Endothelial cell of umbilical vein (primary cell): ENCODE data around the gene BUD31. TPM values are rescaled to one million over a fixed set of nuclear protein-coding genes. Genes with fewer than 3 reads are reported as not detected.

Source experiments
- BruUV-seq: library from RNA; stranded (reverse); fragments of 400-500 nt; replicated peaks from 2 replicates; lab custom pipeline; 2021; lab: Mats Ljungman, UMichigan
- CTCF ChIA-PET: fragments of 300-600, 350-600 bp; sonication (Branson Sonifier 250); formaldehyde crosslinking; loops from one replicate; lab custom pipeline; 2021; ENCODE audit warnings: antibody characterized with exemption, inconsistent platforms; lab: Charles Lee
- POLR2A ChIA-PET: fragments of 300-600, 350-600 bp; sonication (Branson Sonifier 250); formaldehyde crosslinking; loops from one replicate; lab custom pipeline; 2021; ENCODE audit warnings: antibody characterized with exemption, inconsistent platforms; lab: Charles Lee
- DNase-seq: peaks from one replicate; pipeline ENCODE4 v3.0.0-alpha.2; 2011; ENCODE audit warnings: low read depth, low spot score
- FAIRE-seq: peaks from 2 replicates; lab custom pipeline; 2011; peaks lifted over from hg19 to GRCh38; lab: Jason Lieb, UNC
- H2AFZ ChIP-seq: 2 replicates; pipeline ENCODE4 v1.6.0; 2012; ENCODE audit warnings: low read depth, low read length, control low read depth, inconsistent platforms
- H3K27ac ChIP-seq: 2 replicates; pipeline ENCODE4 v1.5.1; 2011; ENCODE audit warnings: low read depth, mild to moderate bottlenecking, control low read depth, low read length, moderate library complexity; ENCODE audit not compliant: insufficient read depth
- H3K27me3 ChIP-seq, 2 experiments: 2 replicates each; pipeline versions ENCODE4 v1.6.0 to v1.6.1; 2011; ENCODE audit warnings: low read length in 2 of 2, mixed read lengths in 1 of 2; ENCODE audit not compliant: control insufficient read depth in 2 of 2, insufficient read depth in 2 of 2
- H3K36me3 ChIP-seq, 2 experiments: 2 replicates in 1 of 2; 3 replicates in 1 of 2; pipeline ENCODE4 v1.5.1; 2011; ENCODE audit warnings: low read length in 2 of 2, mild to moderate bottlenecking in 1 of 2, moderate library complexity in 1 of 2; ENCODE audit not compliant: control insufficient read depth in 2 of 2, insufficient read depth in 2 of 2; ENCODE audit errors: extremely low read depth in 1 of 2
- H3K4me1 ChIP-seq: 3 replicates; pipeline ENCODE4 v1.5.1; 2011; ENCODE audit warnings: mild to moderate bottlenecking, low read length; ENCODE audit not compliant: control insufficient read depth, insufficient read depth; ENCODE audit errors: extremely low read depth
- H3K4me2 ChIP-seq: 2 replicates; pipeline ENCODE4 v1.6.1; 2011; ENCODE audit warnings: low read length, control low read depth, mixed read lengths; ENCODE audit not compliant: insufficient read depth
- H3K4me3 ChIP-seq, 3 experiments: fragments of 200-600 bp in 1 of 3; sonication (generic), shearing (Covaris generic) in 1 of 3; replicated peaks in 1 of 3; 2 replicates each; pipeline ENCODE4 v1.5.1; 2011 to 2016; ENCODE audit warnings: control low read depth in 3 of 3, low read length in 3 of 3, mild to moderate bottlenecking in 2 of 3, inconsistent platforms in 1 of 3, low read depth in 1 of 3, moderate library complexity in 1 of 3; ENCODE audit not compliant: insufficient read depth in 1 of 3
- H3K79me2 ChIP-seq: 2 replicates; pipeline ENCODE4 v1.6.0; 2012; ENCODE audit warnings: low read length, inconsistent platforms; ENCODE audit not compliant: control insufficient read depth, insufficient read depth
- H3K9ac ChIP-seq: replicated peaks from 2 replicates; pipeline ENCODE3; 2011; ENCODE audit warnings: low read length, control low read depth; ENCODE audit not compliant: insufficient read depth; ENCODE audit errors: extremely low read depth
- H3K9me1 ChIP-seq: replicated peaks from 3 replicates; pipeline ENCODE4 v1.6.0; 2011; ENCODE audit warnings: mild to moderate bottlenecking, low read length; ENCODE audit not compliant: control insufficient read depth, insufficient read depth; ENCODE audit errors: extremely low read depth
- H3K9me3 ChIP-seq: replicated peaks from 2 replicates; pipeline ENCODE4 v1.5.1; 2012; ENCODE audit warnings: low read length, inconsistent platforms; ENCODE audit not compliant: control insufficient read depth, insufficient read depth
- H4K20me1 ChIP-seq: replicated peaks from 2 replicates; pipeline ENCODE3; 2011; ENCODE audit warnings: mild to moderate bottlenecking, low read length; ENCODE audit not compliant: control insufficient read depth, insufficient read depth; ENCODE audit errors: extremely low read depth
- EZH2 ChIP-seq: IDR thresholded peaks from 2 replicates; pipeline ENCODE4 v1.6.1; 2012; ENCODE audit warnings: borderline replicate concordance, low read depth, mild to moderate bottlenecking, moderate library complexity, low read length, inconsistent platforms; ENCODE audit not compliant: severe bottlenecking
- JUN ChIP-seq: IDR thresholded peaks from 2 replicates; pipeline ENCODE4 v1.6.1; 2011; ENCODE audit warnings: borderline replicate concordance, low read depth; ENCODE audit not compliant: insufficient read length, insufficient read depth
- MYC ChIP-seq: IDR thresholded peaks from one replicate; pipeline ENCODE4 v1.6.1; 2011; ENCODE audit warnings: mild to moderate bottlenecking, low read depth, low read length
- POLR2A ChIP-seq: IDR thresholded peaks from 2 replicates; pipeline ENCODE4 v1.6.1; 2012; ENCODE audit warnings: low read depth, mild to moderate bottlenecking, control low read depth, low read length
- POLR2AphosphoS5 ChIP-seq: IDR thresholded peaks from 2 replicates; pipeline ENCODE4 v1.6.1; 2012; ENCODE audit warnings: low read depth, mild to moderate bottlenecking, control low read depth, low read length, moderate library complexity; ENCODE audit not compliant: insufficient read depth
- dilution Hi-C: fragments of 300-500 bp; cut with MboI; formaldehyde crosslinking; loops from one replicate; pipeline ENCODE4 v1.15.0; 2019; ENCODE audit warnings: low sequenced_read_pairs; ENCODE audit not compliant: extremely low pct_ligation_motif_present
- intact Hi-C: fragments of 100-400 bp; cut with micrococcal nuclease; formaldehyde crosslinking; loops from one replicate; pipeline ENCODE4 v1.10.0; 2022
- polyA plus RNA-seq, 4 experiments: library from polyadenylated mRNA; depleted of rRNA in 3 of 4; stranded (reverse) in 3 of 4; unstranded in 1 of 4; fragments of >200 nt; gene quantifications; 2 replicates each; pipeline versions ENCODE4 v1.2.1 to v1.2.3, GENCODE V29; 2011 to 2012; ENCODE audit warnings: missing spikeins in 1 of 4
- total RNA-seq: library from RNA; stranded (reverse); gene quantifications from 2 replicates; pipeline ENCODE4 v1.2.3, GENCODE V29; 2021
- TF ChIP-seq, protein P1 (sequence below): IDR thresholded peaks from 2 replicates; pipeline ENCODE4 v1.6.1; 2011; ENCODE audit not compliant: insufficient read depth, insufficient read length

Gene BUD31
- total and polyA plus RNA-seq, 2 donors (not counting 3 experiments of a cell fraction or from before 2014, with no cell fraction given): 67.8 to 122 TPM

DNA sequence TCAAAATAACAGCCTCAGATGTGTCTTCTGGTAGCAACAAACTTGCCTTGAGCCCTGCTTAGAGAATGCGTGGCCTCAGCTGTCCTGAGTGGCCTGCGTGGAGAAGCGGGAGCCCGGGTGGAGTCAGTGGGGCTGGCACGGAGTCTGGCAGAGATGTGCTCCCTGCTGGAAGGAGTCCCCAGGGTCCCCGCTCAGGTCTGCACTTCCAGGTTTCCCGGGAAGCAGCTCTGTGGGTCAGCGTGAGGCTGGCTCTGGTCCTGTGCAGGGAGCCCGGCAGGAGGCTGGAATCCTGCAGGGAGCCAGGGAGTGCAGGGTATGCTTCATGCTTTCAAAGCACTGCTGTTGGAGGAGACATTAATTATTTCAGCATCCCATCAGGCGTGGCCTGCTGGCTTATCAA is 40.1 kb downstream of the BUD31 start:
- ChIA-PET CTCF (no interaction called here), POLR2A (no interaction called here)
- dilution Hi-C loops: no loop called here
- TF ChIP-seq JUN: no peak
- TF ChIP-seq POLR2A: no peak
- TF ChIP-seq, protein P1, sequence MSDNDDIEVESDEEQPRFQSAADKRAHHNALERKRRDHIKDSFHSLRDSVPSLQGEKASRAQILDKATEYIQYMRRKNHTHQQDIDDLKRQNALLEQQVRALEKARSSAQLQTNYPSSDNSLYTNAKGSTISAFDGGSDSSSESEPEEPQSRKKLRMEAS: no peak
- no peak for TF ChIP-seq EZH2
- TF ChIP-seq POLR2AphosphoS5: no peak
- H3K4me3 ChIP-seq: no peak overlapping the region
- H3K9me3 ChIP-seq: no peaks in the 10 kb centered on the region
- H3K79me2 ChIP-seq: no peaks in the 10 kb centered on the region
- H3K4me2 ChIP-seq: no peak overlapping the region
- no peaks in the 10 kb centered on the region for H3K9me1 ChIP-seq
- intact Hi-C loops: no loop called here
- H3K27ac ChIP-seq: no peak overlapping the region
- peaks cover 12 to 52% of the 10 kb centered on the region in 2 experiments for H3K36me3 ChIP-seq
- no peak overlapping the region for H2AFZ ChIP-seq
- H4K20me1 ChIP-seq: no peaks in the 10 kb centered on the region
- no TSS peak for BruUV-seq
- DNase-seq (no peak), FAIRE-seq (no peak)
- H3K27me3 ChIP-seq: no peaks in the 10 kb centered on the region
- no peaks in the 10 kb centered on the region for H3K4me1 ChIP-seq
- no peak overlapping the region for H3K9ac ChIP-seq

DNA sequence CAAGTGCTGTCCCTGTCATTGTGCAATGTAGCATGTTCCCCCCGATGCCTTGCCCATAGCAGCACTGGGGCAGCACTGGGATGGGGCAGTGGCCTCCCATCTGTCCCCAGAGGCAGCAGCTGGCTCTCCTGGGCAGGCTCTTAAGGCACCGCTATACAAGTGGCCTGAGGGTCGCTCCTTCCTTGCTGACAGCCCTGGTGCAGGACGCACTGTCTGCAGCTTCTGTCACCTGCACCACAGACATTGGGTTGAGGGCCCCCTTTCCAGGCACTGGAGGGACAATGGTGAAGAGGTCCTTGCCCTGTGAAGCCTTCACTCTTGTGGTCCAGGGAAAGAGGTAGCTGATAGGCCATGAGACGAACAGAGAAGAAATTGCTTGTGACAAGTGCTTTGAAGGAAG is 40.6 kb downstream of the BUD31 start:
- Histone ChIP-seq H2AFZ (no peak overlapping the region), H3K27me3 (no peaks in the 10 kb centered on the region), H3K9me1 (no peaks in the 10 kb centered on the region), H3K9me3 (no peaks in the 10 kb centered on the region), H4K20me1 (no peaks in the 10 kb centered on the region), H3K4me1 (no peaks in the 10 kb centered on the region), H3K79me2 (no peaks in the 10 kb centered on the region), H3K27ac (no peak overlapping the region), H3K9ac (no peak overlapping the region), H3K4me2 (no peak overlapping the region), H3K36me3 (peaks cover 13 to 56% of the 10 kb centered on the region in 2 experiments), H3K4me3 (no peak overlapping the region)
- FAIRE-seq (no peak), DNase-seq (no peak)
- intact Hi-C loops: no loop called here
- ChIA-PET POLR2A (no interaction called here), CTCF (no interaction called here)
- TF ChIP-seq, protein P1: no peak
- TF ChIP-seq MYC: no peak
- TF ChIP-seq POLR2AphosphoS5: no peak
- TF ChIP-seq POLR2A: no peak
- no peak for TF ChIP-seq JUN
- no TSS peak for BruUV-seq
- dilution Hi-C loops: no loop called here
